HepG2 (cell line): ENCODE results near the gene KLKB1.

Source experiments
- ARID2 ChIP-seq: sonication (generic); formaldehyde crosslinking; IDR thresholded peaks from 2 replicates; pipeline ENCODE4 v1.8.1; 2022; ENCODE audit warnings: mild to moderate bottlenecking, missing genetic modification reagents, borderline replicate concordance
- ATF4 ChIP-seq, 2 experiments: fragments of 450-650 bp in 1 of 2; sonication (generic) in 1 of 2; formaldehyde crosslinking; IDR thresholded peaks; 2 replicates each; pipeline versions ENCODE4 v1.5.0 to v1.8.0; 2020 to 2022; ENCODE audit warnings: mild to moderate bottlenecking in 1 of 2, missing genetic modification reagents in 1 of 2
- JUND ChIP-seq: sonication (generic); formaldehyde crosslinking; IDR thresholded peaks from 2 replicates; pipeline ENCODE4 v1.8.0; 2022; ENCODE audit warnings: mild to moderate bottlenecking, missing genetic modification reagents
- POLR2A ChIP-seq, 2 experiments: IDR thresholded peaks; 2 replicates each; pipeline ENCODE4 v1.6.1; 2011; ENCODE audit warnings: low read depth in 2 of 2, low read length in 2 of 2, mild to moderate bottlenecking in 1 of 2, moderate library complexity in 1 of 2; ENCODE audit not compliant: insufficient read depth in 1 of 2
- RAD21 ChIP-seq: fragments of 450-650 bp; formaldehyde crosslinking; IDR thresholded peaks from 2 replicates; pipeline ENCODE4 v1.5.0; 2020; ENCODE audit warnings: mild to moderate bottlenecking
- REST ChIP-seq, 2 experiments: IDR thresholded peaks; 2 replicates each; pipeline ENCODE4 v1.6.1; 2011 to 2012; ENCODE audit warnings: low read length in 2 of 2, borderline replicate concordance in 1 of 2, low read depth in 1 of 2, mild to moderate bottlenecking in 1 of 2, moderate library complexity in 1 of 2
- SETDB1 ChIP-seq: sonication (generic); formaldehyde crosslinking; IDR thresholded peaks from 2 replicates; pipeline ENCODE4 v1.5.1; 2020; ENCODE audit warnings: missing genetic modification reagents, mild to moderate bottlenecking, borderline replicate concordance
- ZHX2 ChIP-seq, 2 experiments: sonication (generic) in 1 of 2; formaldehyde crosslinking in 1 of 2; IDR thresholded peaks; 2 replicates each; pipeline versions ENCODE4 v1.6.1 to v1.9.0; 2014 to 2022; ENCODE audit warnings: antibody characterized with exemption in 1 of 2, borderline replicate concordance in 1 of 2, inconsistent platforms in 1 of 2, low read depth in 1 of 2, missing genetic modification reagents in 1 of 2
- ZNF75D ChIP-seq: sonication (generic); formaldehyde crosslinking; IDR thresholded peaks from 2 replicates; pipeline ENCODE4 v1.8.1; 2023; ENCODE audit warnings: missing genetic modification reagents, mild to moderate bottlenecking, borderline replicate concordance
- ZNF766 ChIP-seq: sonication (generic); formaldehyde crosslinking; IDR thresholded peaks from 2 replicates; pipeline ENCODE4 v1.5.0; 2020; ENCODE audit warnings: missing genetic modification reagents, borderline replicate concordance
- TF ChIP-seq, protein P1 (sequence below): sonication (generic); formaldehyde crosslinking; IDR thresholded peaks from 2 replicates; pipeline ENCODE4 v1.5.0; 2020; ENCODE audit warnings: mild to moderate bottlenecking, missing genetic modification reagents, moderate library complexity
- TF ChIP-seq, protein P2 (sequence below): sonication (generic); formaldehyde crosslinking; IDR thresholded peaks from 2 replicates; pipeline ENCODE4 v1.5.0; 2020; ENCODE audit warnings: missing genetic modification reagents, mild to moderate bottlenecking, borderline replicate concordance

DNA sequence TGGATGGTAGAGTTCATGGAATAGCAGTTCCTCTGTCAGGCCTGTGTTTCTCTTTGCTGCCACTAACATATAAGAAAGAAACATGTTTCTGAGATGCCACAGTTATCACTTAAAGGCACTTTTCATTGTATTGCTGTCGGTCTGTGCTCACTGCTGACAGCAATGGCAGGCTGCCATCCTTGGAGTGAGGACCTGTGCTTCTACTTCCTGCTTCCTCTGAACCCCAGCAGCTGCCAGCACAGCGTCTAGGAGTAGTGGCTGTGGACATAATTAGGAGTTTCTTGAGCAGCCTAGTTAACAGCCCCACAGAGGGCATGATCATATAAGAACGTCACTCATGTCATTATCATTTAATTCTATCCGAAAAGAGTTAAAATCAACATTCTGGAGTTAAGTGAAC lies 69.2 kb downstream of the KLKB1 start:
- no peak for TF ChIP-seq POLR2A (IDR thresholded peaks at IDR 0.05; ENCODE audit: insufficient read depth in 1 of 2, low read depth in 2 of 2, low read length in 2 of 2)
- TF ChIP-seq ATF4 (CRISPR knock-in tag; IDR thresholded peaks at IDR 0.05): no peak
- TF ChIP-seq, protein P1, sequence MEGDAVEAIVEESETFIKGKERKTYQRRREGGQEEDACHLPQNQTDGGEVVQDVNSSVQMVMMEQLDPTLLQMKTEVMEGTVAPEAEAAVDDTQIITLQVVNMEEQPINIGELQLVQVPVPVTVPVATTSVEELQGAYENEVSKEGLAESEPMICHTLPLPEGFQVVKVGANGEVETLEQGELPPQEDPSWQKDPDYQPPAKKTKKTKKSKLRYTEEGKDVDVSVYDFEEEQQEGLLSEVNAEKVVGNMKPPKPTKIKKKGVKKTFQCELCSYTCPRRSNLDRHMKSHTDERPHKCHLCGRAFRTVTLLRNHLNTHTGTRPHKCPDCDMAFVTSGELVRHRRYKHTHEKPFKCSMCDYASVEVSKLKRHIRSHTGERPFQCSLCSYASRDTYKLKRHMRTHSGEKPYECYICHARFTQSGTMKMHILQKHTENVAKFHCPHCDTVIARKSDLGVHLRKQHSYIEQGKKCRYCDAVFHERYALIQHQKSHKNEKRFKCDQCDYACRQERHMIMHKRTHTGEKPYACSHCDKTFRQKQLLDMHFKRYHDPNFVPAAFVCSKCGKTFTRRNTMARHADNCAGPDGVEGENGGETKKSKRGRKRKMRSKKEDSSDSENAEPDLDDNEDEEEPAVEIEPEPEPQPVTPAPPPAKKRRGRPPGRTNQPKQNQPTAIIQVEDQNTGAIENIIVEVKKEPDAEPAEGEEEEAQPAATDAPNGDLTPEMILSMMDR (CRISPR knock-in tag): no peak
- no peak for TF ChIP-seq JUND
- no peak for TF ChIP-seq SETDB1
- TF ChIP-seq RAD21 (CRISPR knock-in tag): no peak
- TF ChIP-seq REST (IDR thresholded peaks at IDR 0.05; ENCODE audit: borderline replicate concordance in 1 of 2, low read depth in 1 of 2, low read length in 2 of 2): no peak
- TF ChIP-seq ARID2 (CRISPR knock-in tag): no peak
- TF ChIP-seq, protein P2, sequence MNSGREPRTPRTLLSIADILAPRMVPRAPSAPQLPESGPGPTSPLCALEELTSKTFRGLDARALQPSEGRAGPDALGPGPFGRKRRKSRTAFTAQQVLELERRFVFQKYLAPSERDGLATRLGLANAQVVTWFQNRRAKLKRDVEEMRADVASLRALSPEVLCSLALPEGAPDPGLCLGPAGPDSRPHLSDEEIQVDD (CRISPR knock-in tag): no peak
- TF ChIP-seq ZNF75D (CRISPR knock-in tag): no peak
- no peak for TF ChIP-seq ZHX2 (IDR thresholded peaks at IDR 0.05; ENCODE audit: low read depth)
- no peak for TF ChIP-seq ZHX2 (CRISPR knock-in tag; IDR thresholded peaks at IDR 0.05; ENCODE audit: borderline replicate concordance)
- no peak for TF ChIP-seq ZNF766 (CRISPR knock-in tag)
